ENCODE results near the gene CFDP1. TPM values are rescaled to one million over a fixed set of nuclear protein-coding genes. Genes with fewer than 3 reads are reported as not detected.

Gene CFDP1
- polyA plus RNA-seq, 2 of the 4 experiments (the other 2 are of a cell fraction) = 70.2 to 72.8 TPM

GRCh38 chr16:75423723-75424104, 9.6 kb downstream of the CFDP1 start:
- H3K4me3 ChIP-seq = no peak overlapping the region
- peaks cover 8% of the 10 kb centered on the region for H3K4me1 ChIP-seq
- 96% methylated on average over 4 of the region's 4 CpGs for WGBS (ENCODE audit: missing lambda C conversion rate)
- ChIA-PET POLR2A (no interaction called here), CTCF (interaction anchor here (0.6 to 1.3 kb wide), 4 partner anchors 9 to 190 kb away, joined by 3 to 5 read pairs (median 4); partner anchors contain the start of gene CFDP1)
- DNase-seq (ENCODE audit: low read depth in 1 of 2, low spot score in 1 of 2) (no peak), ATAC-seq (no peak), FAIRE-seq (no peak)
- H3K9me3 ChIP-seq = no peaks in the 10 kb centered on the region
- no peak overlapping the region for H3K4me2 ChIP-seq
- no peak overlapping the region for H3K27ac ChIP-seq
- TF ChIP-seq, protein P1, sequence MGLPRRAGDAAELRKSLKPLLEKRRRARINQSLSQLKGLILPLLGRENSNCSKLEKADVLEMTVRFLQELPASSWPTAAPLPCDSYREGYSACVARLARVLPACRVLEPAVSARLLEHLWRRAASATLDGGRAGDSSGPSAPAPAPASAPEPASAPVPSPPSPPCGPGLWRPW (IDR thresholded peaks at IDR 0.05) = no peak
- no peak for TF ChIP-seq FOSB (CRISPR knock-in tag; IDR thresholded peaks at IDR 0.05)

DNA sequence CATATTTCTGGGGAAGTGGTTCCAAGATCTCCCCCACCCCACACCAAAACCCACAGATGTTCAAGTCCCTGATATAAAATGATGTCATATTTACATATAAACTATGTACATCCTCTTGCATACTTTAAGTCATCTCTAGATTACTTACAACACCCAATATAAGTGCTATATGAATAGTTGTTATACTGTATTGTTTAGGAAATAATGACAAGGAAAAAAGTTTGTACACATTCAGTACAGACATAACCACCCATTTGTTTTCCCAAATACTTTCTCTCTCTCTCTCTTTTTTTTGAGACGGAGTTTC, 11.5 kb downstream of the CFDP1 start:
- POLR2A ChIA-PET = interaction anchor here (0.6 to 1.2 kb wide), 2 partner anchors 11 to 35 kb away, joined by 3 to 4 read pairs; partner anchors contain the start of gene CFDP1
- Histone ChIP-seq H3K4me2 (peak overlapping the region; percentile 47; the same call in 1 of the 3 replicates), H3K4me1 (peaks cover 8% of the 10 kb centered on the region), H3K9me3 (no peaks in the 10 kb centered on the region), H3K27ac (0 out of 6 replicates have a peak overlapping the region, but pooled peaks of 1 of the 2 experiments have one; percentile 26), H3K4me3 (no peak overlapping the region)
- FAIRE-seq (no peak), ATAC-seq (no peak), DNase-seq (ENCODE audit: low read depth in 1 of 2, low spot score in 1 of 2) (no peak)
- CTCF ChIA-PET = interaction anchor here (1.3 to 1.4 kb wide), 2 partner anchors 10 to 18 kb away, joined by 4 to 7 read pairs; no protein-coding TSS in a partner anchor
- TF ChIP-seq SREBF2 (IDR thresholded peaks at IDR 0.05) (no peak), NPAS2 (CRISPR knock-in tag; IDR thresholded peaks at IDR 0.05; ENCODE audit: borderline replicate concordance) (no peak), REST (IDR thresholded peaks at IDR 0.05) (no peak), SMC3 (IDR thresholded peaks at IDR 0.05) (no peak)
- WGBS (ENCODE audit: missing lambda C conversion rate) = 100% methylated on average over 1 of the region's 1 CpG

DNA sequence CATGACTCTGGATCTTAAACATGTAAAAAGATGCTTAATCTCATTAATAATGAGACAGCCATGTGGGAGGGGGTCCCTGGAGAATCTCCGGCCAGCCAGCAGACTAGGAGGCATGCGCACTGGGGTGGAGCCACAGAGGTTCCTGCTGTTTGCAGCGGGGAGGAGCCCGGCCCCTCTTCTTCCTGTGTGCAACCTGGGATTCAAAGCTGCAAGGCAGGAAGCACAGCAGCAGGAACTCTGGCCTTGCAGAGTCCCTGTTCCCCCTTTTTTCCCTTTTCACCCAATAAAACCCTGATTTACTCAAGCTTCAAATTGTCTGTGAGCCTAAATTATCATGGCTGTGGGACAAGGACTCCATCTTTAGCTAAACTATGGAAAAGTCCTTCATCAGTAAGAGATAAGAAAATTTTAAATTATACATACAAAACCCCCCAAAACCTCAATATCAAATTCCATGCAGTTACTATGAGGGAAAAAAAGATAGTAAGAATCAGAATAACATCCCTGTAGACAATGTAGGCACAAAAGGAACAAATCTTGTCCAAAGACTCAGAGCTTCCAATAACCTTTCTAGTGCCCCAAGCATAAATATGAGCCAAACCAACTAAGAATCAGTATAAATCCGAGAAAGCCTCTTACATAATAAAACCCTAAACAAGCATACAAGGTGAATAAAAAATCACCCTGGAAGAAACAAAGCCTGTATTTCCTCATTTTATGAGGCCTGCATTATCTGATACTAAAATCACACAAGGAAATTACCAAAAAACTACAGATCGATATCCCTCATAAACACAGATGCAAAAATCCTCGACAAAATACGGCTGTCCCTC, 12.1 kb downstream of the CFDP1 start:
- 67% methylated on average over 8 of the region's 8 CpGs for WGBS (ENCODE audit: missing lambda C conversion rate)
- DNase-seq (ENCODE audit: low read depth in 1 of 2, low spot score in 1 of 2) (peak in 1 of 2 experiments; percentile 45), ATAC-seq (peak; percentile 77 to 96; a peak in 5 of 6 replicates), FAIRE-seq (no peak)
- TF ChIP-seq POLR2A (IDR thresholded peaks at IDR 0.05; ENCODE audit: low read length) (0 out of 2 replicates have a peak, but pooled peaks have one; percentile 15), JUN (IDR thresholded peaks at IDR 0.05) (no peak)
- ChIA-PET POLR2A (interaction anchor here (0.6 to 1.2 kb wide), 2 partner anchors 12 to 35 kb away, joined by 3 to 4 read pairs; partner anchors contain the start of gene CFDP1), CTCF (interaction anchor here (1.2 to 1.4 kb wide), 4 partner anchors 9 to 188 kb away, joined by 4 to 7 read pairs (median 4); no protein-coding TSS in a partner anchor)
- no peaks in the 10 kb centered on the region for H3K9me3 ChIP-seq
- peak overlapping the region; percentile 26 to 32; a peak in 4 of 6 replicates for H3K27ac ChIP-seq
- H3K4me3 ChIP-seq = no peak overlapping the region
- H3K4me2 ChIP-seq = peak overlapping the region; percentile 47
- H3K4me1 ChIP-seq = peaks cover 8% of the 10 kb centered on the region

GRCh38 chr16:75416904-75417565, 16.3 kb downstream of the CFDP1 start:
- H3K27ac ChIP-seq = no peak overlapping the region
- H3K9me3 ChIP-seq = no peaks in the 10 kb centered on the region
- DNase-seq (ENCODE audit: low read depth in 1 of 2, low spot score in 1 of 2) (no peak), FAIRE-seq (no peak), ATAC-seq (no peak)
- H3K4me3 ChIP-seq = no peak overlapping the region
- H3K4me1 ChIP-seq = peaks cover 8% of the 10 kb centered on the region
- 92% methylated on average over 2 of the region's 2 CpGs for WGBS (ENCODE audit: missing lambda C conversion rate)
- POLR2A ChIA-PET = no interaction called here
- TF ChIP-seq EHF (CRISPR knock-in tag; IDR thresholded peaks at IDR 0.05) (no peak), ELK1 (IDR thresholded peaks at IDR 0.05; ENCODE audit: low read depth, low read length) (no peak), MAZ (IDR thresholded peaks at IDR 0.05; ENCODE audit: borderline replicate concordance, low read depth, low read length) (no peak)
- CTCF ChIA-PET = interaction anchor here (0.8 to 1.4 kb wide), 4 partner anchors 10 to 217 kb away, joined by 3 to 6 read pairs (median 4); no protein-coding TSS in a partner anchor
- H3K4me2 ChIP-seq = no peak overlapping the region
